Spinal cord (tissue), 10 donors: ENCODE data around the gene PNLIPRP2. TPM values are rescaled to one million over a fixed set of nuclear protein-coding genes. Genes with fewer than 3 reads are reported as not detected.

Source experiments
- DNase-seq, 6 donors: peaks; one replicate each; pipeline versions ENCODE4 v3.0.0 to v3.0.0-alpha.2; 2013 to 2015; ENCODE audit warnings: low spot score in 6 of 6, low read depth in 4 of 6
- H3K27ac ChIP-seq: one replicate; pipeline ENCODE4 v1.5.1; 2013; ENCODE audit warnings: low read depth, low read length, control low read depth
- H3K27me3 ChIP-seq: one replicate; pipeline ENCODE4 v1.6.1; 2013; ENCODE audit warnings: low read length; ENCODE audit not compliant: control insufficient read depth, insufficient read depth
- H3K36me3 ChIP-seq: one replicate; pipeline ENCODE4 v1.6.1; 2013; ENCODE audit warnings: low read length; ENCODE audit not compliant: control insufficient read depth, insufficient read depth
- H3K4me1 ChIP-seq: one replicate; pipeline ENCODE4 v1.6.1; 2013; ENCODE audit warnings: low read length; ENCODE audit not compliant: control insufficient read depth, insufficient read depth
- H3K4me3 ChIP-seq: one replicate; pipeline ENCODE4 v1.5.1; 2013; ENCODE audit warnings: low read depth, low read length, control low read depth
- H3K9me3 ChIP-seq: one replicate; pipeline ENCODE4 v1.6.1; 2013; ENCODE audit warnings: low read length; ENCODE audit not compliant: control insufficient read depth, insufficient read depth
- whole genome bisulfite sequencing: methylation state at CpG from one replicate; pipeline ENCODE4 v1.1.5; 2013; ENCODE audit warnings: missing lambda C conversion rate; ENCODE audit not compliant: insufficient coverage; 5-methylcytosine and 5-hydroxymethylcytosine counted together
- polyA plus RNA-seq, 2 donors: library from polyadenylated mRNA; unstranded; fragments of 120-200 nt; gene quantifications; one replicate each; pipeline ENCODE4 v1.2.1, GENCODE V29; 2013; ENCODE audit not compliant: insufficient read length in 2 of 2
- total RNA-seq, 2 donors: library from RNA; depleted of rRNA in 1 of 2; stranded (reverse); fragments of 120-200 nt in 1 of 2; fragments of >200 nt in 1 of 2; gene quantifications; one replicate each; pipeline versions ENCODE4 v1.2.3 to v1.2.4, GENCODE V29; 2013 to 2014
- donor health status: healthy.

PNLIPRP2 gene
- total and polyA plus RNA-seq, 4 donors: 0.18 to 0.30 (median 0.22) TPM; not detected in 1

DNA sequence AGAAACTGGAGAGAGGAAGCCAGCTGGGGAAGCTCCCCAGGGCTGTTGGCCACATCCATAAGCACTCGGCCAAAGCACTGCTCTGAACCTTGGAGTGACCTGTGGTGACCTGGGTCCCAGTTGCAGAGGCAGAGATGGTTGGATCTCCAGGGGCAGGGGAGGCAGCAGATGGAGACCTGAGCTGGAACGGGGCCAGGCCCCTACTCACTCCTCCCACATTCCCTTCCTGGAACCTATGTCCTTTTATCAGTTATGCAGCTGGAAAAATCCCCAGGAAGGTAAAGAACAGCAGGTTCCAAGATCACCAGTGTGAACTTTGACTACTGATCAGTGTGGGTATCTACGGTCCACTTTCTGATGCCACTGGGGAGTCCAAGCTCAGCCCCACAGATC is 9.6 kb upstream of the PNLIPRP2 start:
- no peaks in the 10 kb centered on the region for H3K9me3 ChIP-seq
- DNase-seq: no peak
- H3K27me3 ChIP-seq: peaks cover 8% of the 10 kb centered on the region
- H3K4me1 ChIP-seq: peaks cover 15% of the 10 kb centered on the region
- no peak overlapping the region for H3K4me3 ChIP-seq
- no peaks in the 10 kb centered on the region for H3K36me3 ChIP-seq
- 84% methylated on average over 2 of the region's 3 CpGs for WGBS
- H3K27ac ChIP-seq: no peak overlapping the region

DNA sequence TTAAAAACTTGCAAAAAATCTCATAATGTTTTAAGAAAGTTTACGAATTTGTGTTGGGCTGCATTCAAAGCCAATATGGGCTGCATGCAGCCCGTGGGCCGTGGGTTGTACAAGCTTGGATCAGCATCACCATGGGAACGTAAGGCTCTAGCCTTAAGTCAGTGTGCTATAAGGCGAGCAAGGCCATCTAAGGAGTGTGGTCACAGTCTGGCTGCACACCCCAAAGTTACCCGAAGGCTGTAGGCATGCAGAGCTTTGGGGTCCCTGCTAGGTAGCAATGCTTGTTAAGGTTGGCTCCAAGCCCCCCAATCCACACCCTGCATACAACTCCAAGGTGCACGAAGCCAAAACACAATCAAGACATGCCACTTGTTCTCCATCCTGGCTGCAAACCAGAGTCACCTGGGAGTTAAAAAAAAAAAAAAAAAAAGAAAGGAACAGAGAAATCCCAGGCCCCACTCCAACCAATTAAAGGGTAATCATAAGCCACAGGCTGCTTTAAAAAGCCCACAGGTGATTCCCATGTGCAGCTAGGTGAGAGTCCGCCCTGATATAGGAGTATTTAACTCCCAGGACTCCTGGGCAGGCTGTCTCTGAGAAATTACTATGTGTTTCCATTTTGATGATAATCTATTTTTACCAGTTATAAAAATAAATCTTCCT is 8.5 kb upstream of the PNLIPRP2 start:
- no peak for DNase-seq
- Histone ChIP-seq H3K27me3 (peaks cover 8% of the 10 kb centered on the region), H3K4me1 (peaks cover 15% of the 10 kb centered on the region), H3K9me3 (no peaks in the 10 kb centered on the region), H3K27ac (no peak overlapping the region), H3K4me3 (no peak overlapping the region), H3K36me3 (no peaks in the 10 kb centered on the region)
- 89% methylated on average over 6 of the region's 8 CpGs for WGBS

DNA sequence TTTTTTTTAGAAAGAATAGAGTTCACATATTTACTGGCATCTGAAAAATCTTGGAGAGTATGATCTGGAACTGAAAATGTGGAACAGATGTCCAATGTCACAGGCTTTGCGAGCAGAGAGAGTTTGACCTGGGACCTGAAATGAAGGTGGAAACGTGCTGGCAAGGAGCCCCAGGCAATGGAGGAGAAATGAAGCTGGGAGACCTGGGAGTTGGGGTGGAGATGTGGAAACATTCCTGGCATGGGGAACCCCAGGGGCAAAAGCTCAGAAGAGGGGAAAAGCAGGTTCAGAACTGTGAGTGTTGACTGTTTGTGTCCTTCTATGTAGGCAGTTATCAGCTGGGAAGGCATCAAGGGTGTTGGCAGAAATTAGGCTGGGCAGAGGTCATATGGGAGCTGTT is 7.3 kb upstream of the PNLIPRP2 start:
- Histone ChIP-seq H3K36me3 (no peaks in the 10 kb centered on the region), H3K9me3 (no peaks in the 10 kb centered on the region), H3K4me1 (peaks cover 15% of the 10 kb centered on the region), H3K27me3 (peaks cover 6% of the 10 kb centered on the region), H3K27ac (no peak overlapping the region), H3K4me3 (no peak overlapping the region)
- no peak for DNase-seq
- WGBS: 91% methylated on average over 2 of the region's 2 CpGs

DNA sequence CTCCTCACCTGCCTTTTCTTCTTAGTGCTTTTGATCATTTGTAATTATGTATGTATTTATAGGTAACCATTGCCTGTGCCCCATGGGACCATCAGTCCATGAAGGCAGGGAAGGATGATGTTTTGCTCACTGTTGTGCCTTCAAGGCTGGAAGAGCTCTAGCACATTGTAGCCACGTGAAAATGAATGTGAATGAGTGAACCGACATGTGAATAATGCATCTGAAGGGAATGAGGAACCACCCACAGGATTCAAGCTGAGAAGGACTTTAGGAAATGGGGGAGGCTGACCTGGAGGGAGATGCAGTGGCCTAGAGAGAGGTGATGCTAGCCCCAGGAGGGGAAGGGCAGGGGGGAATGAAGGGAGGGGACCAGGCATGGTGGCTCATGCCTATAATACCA is 6.0 kb upstream of the PNLIPRP2 start:
- Histone ChIP-seq H3K9me3 (no peaks in the 10 kb centered on the region), H3K27me3 (no peaks in the 10 kb centered on the region), H3K4me1 (peaks cover 1% of the 10 kb centered on the region), H3K4me3 (no peak overlapping the region), H3K27ac (no peak overlapping the region), H3K36me3 (no peaks in the 10 kb centered on the region)
- WGBS: 17% methylated on average over 2 of the region's 2 CpGs
- no peak for DNase-seq

DNA sequence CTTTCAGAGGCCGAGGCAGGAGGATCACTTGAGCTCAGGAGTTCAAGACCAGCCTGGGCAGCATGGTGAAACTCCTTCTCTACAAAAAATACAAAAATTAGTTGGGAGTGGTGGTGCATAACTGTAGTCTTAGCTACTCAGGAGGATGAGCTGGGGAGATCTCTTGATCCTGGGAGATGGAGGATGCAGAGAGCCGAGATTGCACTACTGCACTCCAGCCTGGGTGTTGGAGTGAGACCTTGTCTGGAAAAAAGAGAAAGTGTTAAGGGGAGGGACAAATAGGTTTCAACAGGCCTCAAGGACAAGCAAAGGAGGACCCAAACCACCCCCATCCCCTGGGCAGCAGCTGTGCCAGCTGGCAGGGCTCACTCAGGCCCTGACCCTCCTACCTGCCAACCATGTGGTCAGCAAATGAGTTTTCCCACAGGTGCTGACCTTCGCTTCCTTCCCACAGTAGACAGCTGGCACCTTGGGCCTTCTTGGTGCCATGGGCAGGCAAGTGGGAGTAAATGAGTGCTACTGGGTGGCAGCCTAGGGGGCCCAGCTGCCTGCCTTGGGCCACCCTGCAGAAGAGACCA is 5.5 kb upstream of the PNLIPRP2 start:
- H3K4me1 ChIP-seq: no peaks in the 10 kb centered on the region
- no peak for DNase-seq
- H3K4me3 ChIP-seq: no peak overlapping the region
- no peaks in the 10 kb centered on the region for H3K9me3 ChIP-seq
- H3K36me3 ChIP-seq: no peaks in the 10 kb centered on the region
- no peak overlapping the region for H3K27ac ChIP-seq
- H3K27me3 ChIP-seq: no peaks in the 10 kb centered on the region
- WGBS: 100% methylated on average over 2 of the region's 3 CpGs

DNA sequence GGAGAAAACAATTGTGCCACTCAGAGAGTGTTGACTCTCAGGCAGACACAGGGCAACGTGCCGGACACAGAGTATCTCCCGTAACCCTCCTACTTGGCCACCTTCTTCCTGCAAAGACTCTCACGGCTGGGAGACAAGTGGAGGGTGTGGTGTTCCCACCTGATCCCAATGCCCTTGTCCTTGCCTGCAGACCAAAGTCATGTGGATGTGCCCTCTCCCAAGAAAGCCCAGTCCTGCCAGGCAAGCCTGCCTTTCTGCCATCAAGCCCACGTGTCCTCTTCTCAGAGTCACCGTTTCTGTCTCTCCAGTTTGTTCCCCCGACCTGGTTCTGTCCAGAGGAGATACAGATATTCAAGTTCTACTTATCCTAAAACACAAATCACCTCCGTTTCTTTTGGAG is 723 bp downstream of the PNLIPRP2 start:
- 73% methylated on average over 4 of the region's 8 CpGs for WGBS
- Histone ChIP-seq H3K27me3 (peaks cover 6% of the 10 kb centered on the region), H3K4me3 (no peak overlapping the region), H3K4me1 (no peaks in the 10 kb centered on the region), H3K36me3 (no peaks in the 10 kb centered on the region), H3K9me3 (no peaks in the 10 kb centered on the region), H3K27ac (no peak overlapping the region)
- DNase-seq: no peak

DNA sequence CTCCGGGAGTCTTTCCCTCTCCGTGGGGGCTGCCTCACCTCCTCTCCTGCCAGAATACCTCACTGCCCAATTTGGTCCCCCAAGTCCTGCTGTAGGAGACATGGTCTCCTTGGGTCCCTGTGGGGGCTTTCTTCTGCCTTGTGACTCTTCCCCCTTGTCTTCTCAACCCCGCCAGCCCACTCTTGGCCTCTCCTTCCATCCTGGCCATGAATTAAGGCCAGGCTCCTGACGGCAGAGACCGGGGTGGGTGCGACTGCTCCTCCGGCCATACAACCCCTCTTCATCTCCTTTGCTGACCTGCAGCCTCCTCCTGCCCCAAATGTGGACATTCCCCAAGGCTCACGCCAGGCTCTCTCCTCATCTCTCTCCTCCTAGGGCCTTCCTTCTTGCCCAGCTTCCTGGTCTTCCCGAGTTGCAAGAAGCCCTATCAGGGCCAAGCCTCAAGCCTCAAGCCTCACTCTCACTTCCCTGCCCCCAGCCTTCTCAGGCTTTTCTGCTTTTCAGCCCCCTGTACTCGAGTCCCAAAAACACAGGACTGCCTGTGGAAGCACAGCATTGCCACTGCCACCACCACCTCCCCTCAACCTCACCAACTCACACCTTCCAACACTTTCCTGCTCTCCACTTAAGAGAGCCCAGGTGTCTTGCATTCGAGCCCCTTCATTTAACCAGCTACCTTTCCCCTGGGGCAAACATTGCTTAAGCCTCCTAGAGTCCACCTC is 1.3 kb downstream of the PNLIPRP2 start:
- H3K4me1 ChIP-seq: peaks cover 3% of the 10 kb centered on the region
- WGBS: 83% methylated on average over 11 of the region's 11 CpGs
- H3K27me3 ChIP-seq: peaks cover 8% of the 10 kb centered on the region
- DNase-seq: no peak
- H3K36me3 ChIP-seq: no peaks in the 10 kb centered on the region
- H3K27ac ChIP-seq: no peak overlapping the region
- no peak overlapping the region for H3K4me3 ChIP-seq
- no peaks in the 10 kb centered on the region for H3K9me3 ChIP-seq

DNA sequence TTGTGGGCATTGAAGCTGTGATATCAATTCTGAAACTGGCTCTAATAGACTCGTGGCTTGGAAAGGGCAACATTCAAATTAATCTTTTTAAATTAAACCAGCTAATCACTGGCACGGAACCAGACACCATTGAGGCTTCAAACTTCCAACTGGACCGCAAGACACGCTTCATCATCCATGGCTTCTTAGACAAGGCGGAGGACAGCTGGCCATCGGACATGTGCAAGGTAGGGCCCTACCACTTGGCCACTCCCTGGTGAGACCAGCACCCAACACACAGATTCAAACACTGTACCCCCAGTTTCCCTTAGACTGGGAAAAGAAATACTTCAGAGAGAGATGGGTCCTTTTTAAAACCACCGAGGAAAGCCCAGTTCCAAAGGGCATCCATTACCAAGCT is 5.1 kb downstream of the PNLIPRP2 start:
- WGBS: 93% methylated on average over 4 of the region's 7 CpGs
- DNase-seq: no peak
- H3K36me3 ChIP-seq: no peaks in the 10 kb centered on the region

DNA sequence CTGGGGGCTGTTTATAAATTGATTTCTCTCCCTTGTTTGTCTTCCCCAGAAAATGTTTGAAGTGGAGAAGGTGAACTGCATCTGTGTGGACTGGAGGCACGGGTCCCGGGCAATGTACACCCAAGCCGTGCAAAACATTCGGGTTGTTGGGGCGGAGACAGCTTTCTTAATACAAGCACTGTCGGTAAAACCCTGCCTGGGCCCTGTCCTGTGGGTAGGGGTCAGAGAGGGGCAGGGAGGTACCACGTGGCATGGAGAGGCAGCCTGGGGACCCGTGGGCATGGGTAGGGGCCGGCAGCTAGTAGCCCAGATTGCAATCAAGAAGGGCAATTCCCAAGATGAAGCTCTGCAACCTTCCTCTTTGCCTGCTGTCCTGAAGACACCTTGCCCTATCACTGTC is 6.1 kb downstream of the PNLIPRP2 start:
- Histone ChIP-seq H3K36me3 (no peaks in the 10 kb centered on the region), H3K27me3 (peaks cover 14% of the 10 kb centered on the region), H3K4me3 (no peak overlapping the region), H3K9me3 (no peaks in the 10 kb centered on the region), H3K4me1 (peaks cover 6% of the 10 kb centered on the region), H3K27ac (no peak overlapping the region)
- no peak for DNase-seq
- 89% methylated on average over 9 of the region's 9 CpGs for WGBS

More for the DNA sequence above, 5.1 kb downstream of the PNLIPRP2 start:
- Histone ChIP-seq H3K4me3 (no peak overlapping the region), H3K4me1 (peaks cover 6% of the 10 kb centered on the region), H3K27ac (no peak overlapping the region), H3K9me3 (no peaks in the 10 kb centered on the region), H3K27me3 (peaks cover 14% of the 10 kb centered on the region)
